Body of pancreas (tissue), 4 donors: ENCODE data around the gene SLC35C1.
A peak's percentile ranks its signal among the peaks of the same experiment; 100 is the strongest.

Experiments used
- CTCF ChIP-seq, 7 experiments: fragments of 450-650 bp in 4 of 7; fragments of 200-600 bp in 3 of 7; sonication (generic) in 3 of 7; IDR thresholded peaks; one replicate each; pipeline ENCODE4 v1.5.1; 2016 to 2019; ENCODE audit warnings: antibody characterized with exemption in 7 of 7
- POLR2A ChIP-seq, 3 donors: fragments of 450-650 bp; IDR thresholded peaks; one replicate each; pipeline ENCODE4 v1.6.1; 2016; ENCODE audit warnings: antibody characterized with exemption in 3 of 3, mild to moderate bottlenecking in 2 of 3

GRCh38 chr11:45847911-45848316, 43.0 kb downstream of the SLC35C1 start:
- TF ChIP-seq CTCF (IDR thresholded peaks at IDR 0.05) (peak in 3 of 7 experiments; percentile 4 to 13 (median 11)), POLR2A (IDR thresholded peaks at IDR 0.05) (no peak)
